PC-9 (cell line): ENCODE measurements around the gene AKT1.

Experiments used
- EZH2 ChIP-seq: fragments of 200-600 bp; sonication (generic); IDR thresholded peaks from 2 replicates; pipeline ENCODE4 v1.8.0; 2017; ENCODE audit warnings: antibody characterized with exemption, low read depth
- TF ChIP-seq, protein P1 (sequence below): fragments of 200-600 bp; sonication (generic); conservative IDR thresholded peaks from 2 replicates; pipeline ENCODE4 v1.6.1; 2017; ENCODE audit warnings: mixed run types, antibody characterized with exemption, mild to moderate bottlenecking, moderate library complexity

DNA sequence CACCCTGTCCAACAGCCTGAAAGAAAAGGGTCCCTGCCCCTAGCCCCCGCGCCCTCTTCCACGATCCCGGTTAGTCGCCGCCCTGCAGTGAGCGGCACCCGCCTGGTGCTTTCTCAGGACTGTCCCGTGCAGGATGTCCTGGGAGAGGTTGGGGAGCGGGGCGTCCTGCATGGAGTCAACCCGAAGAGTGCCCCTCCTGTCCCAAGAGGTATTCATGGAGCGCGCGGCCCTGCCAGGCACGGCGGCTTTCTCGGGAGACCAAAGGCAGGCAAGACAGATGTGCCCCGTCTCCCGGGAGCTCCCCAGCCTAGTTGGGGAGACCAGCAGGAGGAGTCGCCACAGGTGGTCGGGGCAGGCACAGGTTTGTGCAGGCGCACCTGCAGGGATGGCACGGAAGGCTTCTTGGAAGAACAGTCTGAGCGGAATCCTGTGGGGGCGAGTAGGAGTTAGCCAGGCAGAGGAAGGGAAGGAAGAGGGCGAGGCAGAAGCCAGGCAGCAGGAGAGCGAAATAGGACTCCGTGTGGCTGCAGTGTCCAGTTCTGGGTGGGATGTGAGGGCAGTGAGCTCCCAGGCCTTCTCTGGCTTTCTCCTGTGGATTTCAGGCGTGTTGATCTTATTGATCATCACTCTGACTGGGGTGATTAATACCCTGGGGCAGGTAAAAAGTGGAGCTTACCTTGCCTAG lies 41.9 kb downstream of the AKT1 start:
- TF ChIP-seq, protein P1, sequence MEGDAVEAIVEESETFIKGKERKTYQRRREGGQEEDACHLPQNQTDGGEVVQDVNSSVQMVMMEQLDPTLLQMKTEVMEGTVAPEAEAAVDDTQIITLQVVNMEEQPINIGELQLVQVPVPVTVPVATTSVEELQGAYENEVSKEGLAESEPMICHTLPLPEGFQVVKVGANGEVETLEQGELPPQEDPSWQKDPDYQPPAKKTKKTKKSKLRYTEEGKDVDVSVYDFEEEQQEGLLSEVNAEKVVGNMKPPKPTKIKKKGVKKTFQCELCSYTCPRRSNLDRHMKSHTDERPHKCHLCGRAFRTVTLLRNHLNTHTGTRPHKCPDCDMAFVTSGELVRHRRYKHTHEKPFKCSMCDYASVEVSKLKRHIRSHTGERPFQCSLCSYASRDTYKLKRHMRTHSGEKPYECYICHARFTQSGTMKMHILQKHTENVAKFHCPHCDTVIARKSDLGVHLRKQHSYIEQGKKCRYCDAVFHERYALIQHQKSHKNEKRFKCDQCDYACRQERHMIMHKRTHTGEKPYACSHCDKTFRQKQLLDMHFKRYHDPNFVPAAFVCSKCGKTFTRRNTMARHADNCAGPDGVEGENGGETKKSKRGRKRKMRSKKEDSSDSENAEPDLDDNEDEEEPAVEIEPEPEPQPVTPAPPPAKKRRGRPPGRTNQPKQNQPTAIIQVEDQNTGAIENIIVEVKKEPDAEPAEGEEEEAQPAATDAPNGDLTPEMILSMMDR = no peak
- no peak for TF ChIP-seq EZH2
